H9 (cell line): ENCODE data around the gene EML3. TPM values are rescaled to one million over a fixed set of nuclear protein-coding genes. Genes with fewer than 3 reads are reported as not detected.
A peak's percentile ranks its signal among the peaks of the same experiment; 100 is the strongest.

Experiments used
- DNase-seq: peaks from one replicate; pipeline ENCODE4 v3.0.0-alpha.2; 2017
- H2AFZ ChIP-seq: one replicate; pipeline ENCODE4 v1.6.1; 2013; ENCODE audit warnings: mild to moderate bottlenecking, low read length, control low read depth, moderate library complexity
- H2AK5ac ChIP-seq: 2 replicates; pipeline ENCODE4 v1.6.1; 2013; ENCODE audit warnings: low read length, control low read depth, mixed read lengths; ENCODE audit not compliant: insufficient read length
- H2BK120ac ChIP-seq: one replicate; pipeline ENCODE4 v1.6.1; 2013; ENCODE audit warnings: low read depth, mild to moderate bottlenecking, low read length, control low read depth, inconsistent platforms; ENCODE audit not compliant: poor library complexity, severe bottlenecking
- H2BK12ac ChIP-seq: 2 replicates; pipeline ENCODE4 v1.6.1; 2013; ENCODE audit warnings: low read length, control low read depth, mixed read lengths, low read depth; ENCODE audit not compliant: insufficient read length
- H2BK15ac ChIP-seq: 2 replicates; pipeline ENCODE4 v1.6.1; 2013; ENCODE audit warnings: low read depth, low read length, control low read depth
- H2BK20ac ChIP-seq: one replicate; pipeline ENCODE4 v1.6.1; 2013; ENCODE audit warnings: low read depth, mild to moderate bottlenecking, low read length, control low read depth, inconsistent platforms; ENCODE audit not compliant: poor library complexity, severe bottlenecking
- H2BK5ac ChIP-seq: 2 replicates; pipeline ENCODE4 v1.6.1; 2013; ENCODE audit warnings: low read length, control low read depth, mixed read lengths; ENCODE audit not compliant: insufficient read length
- H3K14ac ChIP-seq: 2 replicates; pipeline ENCODE4 v1.6.1; 2013; ENCODE audit warnings: low read length, control low read depth; ENCODE audit not compliant: insufficient read depth
- H3K18ac ChIP-seq: 2 replicates; pipeline ENCODE4 v1.6.1; 2013; ENCODE audit warnings: low read depth, mild to moderate bottlenecking, mixed read lengths, low read length, control low read depth; ENCODE audit not compliant: insufficient read length
- H3K23ac ChIP-seq: 2 replicates; pipeline ENCODE4 v1.6.1; 2013; ENCODE audit warnings: low read length, control low read depth, mixed read lengths, low read depth; ENCODE audit not compliant: insufficient read length
- H3K23me2 ChIP-seq: 2 replicates; pipeline ENCODE4 v1.6.1; 2013; ENCODE audit warnings: low read depth, mild to moderate bottlenecking, mixed read lengths, low read length, control low read depth; ENCODE audit not compliant: insufficient read length, poor library complexity, severe bottlenecking
- H3K27ac ChIP-seq: 2 replicates; pipeline ENCODE4 v1.5.1; 2013; ENCODE audit warnings: low read length, control low read depth, mixed read lengths, low read depth; ENCODE audit not compliant: insufficient read length
- H3K27me3 ChIP-seq: 2 replicates; pipeline ENCODE4 v1.6.1; 2013; ENCODE audit warnings: low read length, control low read depth, inconsistent platforms; ENCODE audit not compliant: insufficient read depth
- H3K4ac ChIP-seq: 2 replicates; pipeline ENCODE4 v1.6.1; 2013; ENCODE audit warnings: low read depth, mild to moderate bottlenecking, control low read depth, inconsistent platforms, low read length, moderate library complexity
- H3K4me1 ChIP-seq: 2 replicates; pipeline ENCODE4 v1.6.1; 2013; ENCODE audit warnings: low read length, control low read depth, inconsistent platforms; ENCODE audit not compliant: insufficient read depth
- H3K4me2 ChIP-seq: 2 replicates; pipeline ENCODE4 v1.6.1; 2013; ENCODE audit warnings: low read length, control low read depth, mixed read lengths; ENCODE audit not compliant: insufficient read length, insufficient read depth
- H3K56ac ChIP-seq: 2 replicates; pipeline ENCODE4 v1.6.1; 2013; ENCODE audit warnings: low read depth, mild to moderate bottlenecking, mixed read lengths, low read length, control low read depth; ENCODE audit not compliant: insufficient read length
- H3K79me1 ChIP-seq: 2 replicates; pipeline ENCODE4 v1.6.1; 2013; ENCODE audit warnings: low read depth, mild to moderate bottlenecking, moderate library complexity, low read length, control low read depth, inconsistent platforms; ENCODE audit not compliant: insufficient read depth, poor library complexity, severe bottlenecking
- H3K79me2 ChIP-seq: 2 replicates; pipeline ENCODE4 v1.6.1; 2013; ENCODE audit warnings: low read length, control low read depth, inconsistent platforms; ENCODE audit not compliant: insufficient read depth
- H3K9ac ChIP-seq: 2 replicates; pipeline ENCODE4 v1.6.1; 2013; ENCODE audit warnings: low read length, control low read depth, mixed read lengths; ENCODE audit not compliant: insufficient read length; ENCODE audit errors: extremely low read depth
- H3K9me3 ChIP-seq: one replicate; pipeline ENCODE4 v1.6.1; 2013; ENCODE audit warnings: low read depth, low read length, inconsistent platforms; ENCODE audit not compliant: control insufficient read depth
- H3T11ph ChIP-seq: one replicate; pipeline ENCODE4 v1.6.1; 2013; ENCODE audit warnings: mild to moderate bottlenecking, low read length, control low read depth, inconsistent platforms
- H4K20me1 ChIP-seq: one replicate; pipeline ENCODE4 v1.6.1; 2013; ENCODE audit not compliant: control insufficient read depth, insufficient read length, insufficient read depth
- H4K5ac ChIP-seq: 2 replicates; pipeline ENCODE4 v1.6.1; 2013; ENCODE audit warnings: low read depth, mild to moderate bottlenecking, mixed read lengths, low read length, control low read depth; ENCODE audit not compliant: insufficient read length
- H4K8ac ChIP-seq: replicated peaks from 2 replicates; pipeline ENCODE4 v1.6.1; 2013; ENCODE audit warnings: low read length, control low read depth, mixed read lengths, low read depth; ENCODE audit not compliant: insufficient read length
- H4K91ac ChIP-seq: 2 replicates; pipeline ENCODE4 v1.6.1; 2013; ENCODE audit warnings: low read depth, mild to moderate bottlenecking, moderate library complexity, mixed read lengths, low read length, control low read depth; ENCODE audit not compliant: insufficient read length
- H3K27ac Mint-ChIP-seq, 3 experiments: 2 replicates in 2 of 3; 3 replicates in 1 of 3; pipeline ENCODE4 v1.8.0; 2020 to 2021; ENCODE audit warnings: mixed read lengths in 3 of 3, mild to moderate bottlenecking in 1 of 3, moderate library complexity in 1 of 3
- H3K27me3 Mint-ChIP-seq: 2 replicates; pipeline ENCODE4 v1.8.0; 2021; ENCODE audit warnings: low read depth, mild to moderate bottlenecking, moderate library complexity, mixed read lengths
- H3K36me3 Mint-ChIP-seq, 3 experiments: 2 replicates in 2 of 3; 3 replicates in 1 of 3; pipeline ENCODE4 v1.8.0; 2020 to 2021; ENCODE audit warnings: low read depth in 3 of 3, mixed read lengths in 3 of 3; ENCODE audit not compliant: insufficient read depth in 1 of 3
- H3K4me1 Mint-ChIP-seq, 2 experiments: 2 replicates each; pipeline ENCODE4 v1.8.0; 2020; ENCODE audit warnings: mixed read lengths in 2 of 2
- H3K4me3 Mint-ChIP-seq, 2 experiments: 2 replicates in 1 of 2; 3 replicates in 1 of 2; pipeline ENCODE4 v1.8.0; 2020 to 2021; ENCODE audit warnings: mild to moderate bottlenecking in 2 of 2, mixed read lengths in 2 of 2, moderate library complexity in 1 of 2
- H3K9me3 Mint-ChIP-seq, 2 experiments: 2 replicates in 1 of 2; 3 replicates in 1 of 2; pipeline ENCODE4 v1.8.0; 2020; ENCODE audit warnings: mild to moderate bottlenecking in 2 of 2, mixed read lengths in 2 of 2, moderate library complexity in 1 of 2
- CTCF ChIP-seq: fragments of 200-600 bp; sonication (generic); conservative IDR thresholded peaks from 3 replicates; pipeline ENCODE4 v1.8.0; 2021; ENCODE audit warnings: antibody characterized with exemption, mild to moderate bottlenecking
- WGBS: extraction: QIAGEN DNeasy Blood & Tissue Kit; methylation state at CpG from one replicate; pipeline ENCODE4 v1.1.7; 2013; ENCODE audit warnings: missing lambda C conversion rate, low lambda C conversion rate, mixed read lengths; ENCODE audit not compliant: insufficient read length; ENCODE audit errors: extremely low coverage; 5-methylcytosine and 5-hydroxymethylcytosine counted together
- total RNA-seq: library from RNA; stranded (reverse); gene quantifications from 2 replicates; pipeline ENCODE4 v1.2.1, GENCODE V29; 2021

EML3 gene
- total RNA-seq, 1 experiment from 2014 or later = 35.3 TPM

GRCh38 chr11:62645946-62646824 lies 33.6 kb upstream of the EML3 start, which contains the start of gene GANAB:
GANAB (minus strand) TSS chr11:62646613; CDS start chr11:62646599, 14 bp downstream.
- peaks cover 5% of the 10 kb centered on the region for H3K23me2 ChIP-seq
- H3K27ac ChIP-seq = no peak within 1 kb of the TSS
- no peaks in the 10 kb centered on the region for H3K79me1 ChIP-seq
- no peak within 1 kb of the TSS for H4K8ac ChIP-seq
- H4K91ac ChIP-seq = no peak within 1 kb of the TSS
- DNase-seq = peak; percentile 98
- H3K9me3 ChIP-seq = no peaks in the 10 kb centered on the region
- peaks cover 10% of the 10 kb centered on the region; the same call in 1 of the 2 replicates for H3K79me2 ChIP-seq
- H3K9ac ChIP-seq = peak within 1 kb of the TSS; percentile 86
- H3K56ac ChIP-seq = no peak within 1 kb of the TSS
- H2AK5ac ChIP-seq = no peak within 1 kb of the TSS
- no peak within 1 kb of the TSS for H2BK5ac ChIP-seq
- no peak within 1 kb of the TSS for H3K23ac ChIP-seq
- no CpG with 5 or more reads among the region's 73 CpGs for WGBS
- peaks cover 3% of the 10 kb centered on the region; the same call in 1 of the 2 replicates for H3K4me1 ChIP-seq
- H3K18ac ChIP-seq = peak within 1 kb of the TSS; percentile 81
- no peak within 1 kb of the TSS for H3T11ph ChIP-seq
- Mint-ChIP-seq H3K4me3 (peak within 1 kb of the TSS; percentile 98 to 100), H3K4me1 (peaks cover 7 to 9% of the 10 kb centered on the region in 2 experiments), H3K27ac (peak within 1 kb of the TSS; percentile 84 to 98 (median 98)), H3K36me3 (peaks cover 14 to 46% (median 29%) of the 10 kb centered on the region in 3 experiments), H3K27me3 (no peaks in the 10 kb centered on the region), H3K9me3 (no peaks in the 10 kb centered on the region)
- H2BK120ac ChIP-seq = no peak within 1 kb of the TSS
- H2BK15ac ChIP-seq = no peak within 1 kb of the TSS
- peak within 1 kb of the TSS; percentile 85 for H3K14ac ChIP-seq
- no peak within 1 kb of the TSS for H2AFZ ChIP-seq
- no peak within 1 kb of the TSS; the same call in 1 of the 2 replicates for H3K4ac ChIP-seq
- no peak within 1 kb of the TSS for H2BK20ac ChIP-seq
- no peaks in the 10 kb centered on the region for H4K20me1 ChIP-seq
- H2BK12ac ChIP-seq = no peak within 1 kb of the TSS
- H4K5ac ChIP-seq = no peak within 1 kb of the TSS
- TF ChIP-seq CTCF = no peak
- peak within 1 kb of the TSS; percentile 74 for H3K4me2 ChIP-seq
- no peaks in the 10 kb centered on the region for H3K27me3 ChIP-seq
